ENCODE results near the gene TBC1D4.

The TBC1D4 gene

DNA sequence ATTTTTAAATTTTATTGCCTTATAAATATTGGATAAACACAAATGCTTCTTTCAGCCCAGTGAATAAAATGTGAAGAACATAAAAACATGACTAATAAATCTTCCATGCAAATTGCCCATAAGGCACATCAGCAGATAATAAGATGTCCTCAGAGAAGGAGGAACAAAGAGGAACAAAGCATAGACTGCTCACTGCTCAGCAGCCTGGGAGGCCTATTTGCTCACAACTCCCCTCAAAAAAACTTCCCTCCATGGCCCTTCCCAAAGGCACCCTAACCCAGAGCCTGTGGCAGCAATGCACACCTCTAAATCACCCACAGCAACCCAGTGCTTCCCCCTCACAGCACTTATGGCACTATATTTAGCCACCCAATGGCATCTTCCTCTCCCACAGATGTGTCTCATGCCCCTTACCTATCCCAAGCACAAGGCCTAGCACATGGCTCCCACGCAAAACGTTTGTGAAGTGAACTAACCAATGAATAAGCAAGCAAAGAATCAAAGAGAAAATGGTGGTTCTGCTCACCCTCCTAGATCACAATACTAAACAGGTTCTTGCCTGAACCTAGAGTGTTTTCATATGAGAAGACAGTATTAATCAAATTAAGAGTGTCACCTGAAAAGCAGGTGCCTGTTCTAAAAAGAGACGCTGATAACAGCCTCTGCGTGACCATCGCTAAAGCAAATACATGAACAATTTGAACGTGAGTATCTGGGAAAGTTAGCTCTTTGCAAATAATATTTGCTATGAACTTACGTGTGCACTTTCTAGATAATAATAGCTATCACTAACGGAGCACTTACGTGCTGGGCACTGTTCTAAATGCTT, 96.9 kb downstream of the TBC1D4 start:
- DNase-seq, result no peak

GRCh38 chr13:75383064-75383715, 98.8 kb downstream of the TBC1D4 start:
- DNase-seq, result no peak

DNA sequence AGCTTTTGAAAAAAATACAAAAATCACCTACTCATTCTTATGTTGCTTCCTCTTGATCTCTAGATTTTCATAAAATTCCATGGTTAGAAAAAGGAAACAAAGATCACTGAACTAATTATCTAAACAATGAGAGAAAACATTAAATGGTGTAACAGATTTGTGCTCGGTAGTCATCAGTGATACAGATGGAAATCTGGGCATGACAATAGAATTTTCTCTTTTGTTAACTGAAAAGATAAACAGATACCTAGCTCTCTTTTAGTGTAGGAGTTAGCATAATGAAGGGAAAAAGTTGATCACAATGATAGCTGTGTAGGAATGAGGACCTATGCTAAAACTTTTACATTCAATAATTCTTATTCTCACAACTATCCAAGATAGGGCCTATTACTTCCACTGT, 103.7 kb downstream of the TBC1D4 start:
- DNase-seq, result no peak

DNA sequence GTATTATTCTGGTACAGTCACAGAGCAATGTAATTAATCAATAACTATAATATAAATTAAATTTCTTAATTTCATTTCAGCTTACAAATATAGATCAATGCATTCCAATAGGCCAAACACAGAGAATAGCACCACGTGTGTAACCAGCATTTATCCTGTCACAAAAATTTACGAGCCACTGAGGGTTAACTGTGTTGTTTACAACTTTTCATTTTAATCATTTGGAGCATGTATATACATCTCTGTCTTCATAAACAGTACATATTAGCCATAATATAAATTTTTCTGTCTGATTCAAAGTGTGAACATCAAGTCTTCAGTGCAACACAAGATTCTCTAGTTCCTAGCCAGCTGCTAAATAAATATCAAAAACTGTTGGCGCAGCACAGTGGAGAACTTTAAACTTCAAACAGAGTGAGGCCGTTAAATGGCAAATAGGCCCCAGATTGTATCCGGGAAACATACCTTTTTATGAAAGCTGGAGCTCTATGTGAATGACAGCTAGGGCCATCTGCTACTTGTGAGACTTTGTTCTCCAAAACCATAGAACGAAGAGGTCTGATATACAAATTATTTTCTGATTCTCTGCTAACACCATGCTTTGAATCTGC, 105.1 kb downstream of the TBC1D4 start:
- no peak for DNase-seq

- DNase-seq, result no peak
Measured at GRCh38 chr13:75375329-75375728, 106.6 kb downstream of the TBC1D4 start.

DNA sequence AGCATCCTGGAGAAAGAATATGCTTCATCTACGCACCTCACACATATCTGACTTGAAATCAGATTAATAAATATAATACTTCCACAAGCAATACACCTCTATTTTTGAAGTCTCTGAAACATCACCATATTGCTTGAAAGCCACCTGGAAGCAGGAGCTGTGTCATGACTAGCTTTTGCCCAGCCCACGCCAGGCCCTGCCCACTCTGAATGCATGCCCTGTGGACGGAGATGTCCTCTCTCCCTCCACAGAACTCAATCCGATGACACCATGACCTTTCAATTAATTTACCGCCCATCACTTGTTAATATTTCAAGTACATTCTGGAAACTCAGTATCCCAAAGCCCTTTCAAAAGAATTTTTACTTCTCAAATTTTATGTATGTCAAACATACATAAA, 108.0 kb downstream of the TBC1D4 start:
- no peak for DNase-seq

- DNase-seq, result no peak
Measured at GRCh38 chr13:75372923-75373841, 108.8 kb downstream of the TBC1D4 start.

DNA sequence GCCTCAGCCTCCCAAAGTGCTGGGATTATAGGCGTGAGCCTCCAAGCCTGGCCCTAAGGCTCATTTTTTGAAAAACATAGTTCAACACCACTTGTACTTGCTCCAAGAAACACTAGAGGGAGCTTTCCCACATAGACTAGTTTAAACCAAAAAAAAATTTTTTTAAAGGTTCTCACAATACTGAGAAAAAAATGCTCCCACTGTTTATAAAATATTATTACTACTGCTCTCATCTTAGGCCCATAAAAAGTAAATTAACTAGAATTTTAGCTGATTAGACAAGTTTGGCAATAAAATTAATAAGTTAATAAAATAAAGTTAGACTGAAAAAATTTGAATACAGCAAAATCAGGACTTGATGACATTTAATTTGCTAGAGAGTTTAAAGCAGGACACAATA, 109.5 kb downstream of the TBC1D4 start:
- DNase-seq, result no peak

DNA sequence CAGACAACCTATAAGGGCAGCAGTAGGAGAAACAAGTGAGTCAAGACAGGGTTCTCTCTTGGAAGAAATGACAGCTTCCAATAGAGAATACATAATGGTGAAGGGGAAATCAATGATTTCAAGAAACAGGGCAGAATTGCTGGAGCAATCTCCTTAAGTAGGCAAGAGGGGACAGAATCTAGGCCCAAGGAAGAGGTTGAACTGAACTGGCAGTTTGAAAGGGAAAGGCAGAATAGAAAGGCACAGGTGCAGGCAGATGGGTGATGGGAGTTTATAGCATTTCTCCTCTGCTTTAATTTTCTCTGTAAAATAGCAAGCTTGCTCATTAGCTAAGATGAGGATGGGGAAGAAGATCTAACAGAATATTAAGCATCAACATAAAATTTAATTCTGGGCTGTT, 110.8 kb downstream of the TBC1D4 start:
- DNase-seq, result no peak

DNA sequence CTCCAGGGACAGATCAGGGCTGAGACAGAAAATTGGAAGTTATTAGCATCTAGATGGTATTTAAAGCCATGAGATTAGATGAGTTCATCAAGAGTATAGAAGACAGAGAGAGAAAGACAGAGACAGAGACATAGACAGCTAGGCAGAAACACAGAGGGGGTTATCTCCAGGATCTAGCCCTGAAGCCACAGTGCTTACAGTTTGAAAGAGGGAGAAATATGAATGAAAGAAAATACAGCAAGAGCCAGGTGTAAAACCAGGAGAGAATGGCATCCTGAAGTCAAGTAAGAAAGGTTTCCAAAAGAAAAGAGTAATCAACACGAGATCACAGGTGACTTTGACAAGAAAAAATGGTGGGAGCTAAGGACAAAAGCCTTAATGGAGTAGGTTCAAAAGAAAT, 111.2 kb downstream of the TBC1D4 start:
- DNase-seq, result no peak

DNA sequence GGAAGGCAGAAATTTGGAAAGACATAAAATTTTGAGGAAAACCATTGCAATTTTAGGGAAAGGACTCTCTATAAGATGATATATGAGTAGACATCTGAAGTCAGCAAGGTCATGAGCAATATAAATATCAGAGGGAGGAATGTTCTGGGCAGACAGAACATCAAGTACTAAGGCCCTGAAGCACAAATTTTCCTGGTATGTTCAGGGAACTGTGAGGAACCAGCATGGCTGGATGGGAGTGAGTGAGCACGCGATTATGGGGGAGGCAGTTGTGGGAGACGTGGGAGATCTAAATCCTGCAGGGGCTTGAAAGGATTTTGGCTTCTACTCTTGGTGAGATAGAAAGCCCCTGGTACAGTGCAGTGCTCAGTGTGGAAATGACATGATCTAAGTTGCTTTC, 112.0 kb downstream of the TBC1D4 start:
- DNase-seq, result no peak

DNA sequence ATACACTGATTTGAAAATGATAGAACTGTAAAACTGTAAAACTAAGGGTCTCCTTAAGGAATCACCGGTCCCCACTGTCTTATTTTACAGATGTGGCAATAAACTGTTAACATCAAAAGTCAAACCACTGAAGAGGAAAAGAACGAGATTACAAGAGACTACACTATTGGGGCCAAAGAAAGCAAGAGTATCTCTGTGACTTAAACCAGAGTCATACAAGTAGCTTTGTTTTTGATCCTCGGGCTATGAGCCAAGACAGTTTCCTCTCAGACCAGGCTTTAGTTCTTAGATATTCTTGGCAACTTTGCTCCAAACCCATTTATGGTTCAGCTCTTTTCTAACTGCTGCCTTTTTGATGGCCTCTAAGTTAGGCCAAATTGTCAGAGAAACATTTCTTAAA, 113.8 kb downstream of the TBC1D4 start:
- no peak for DNase-seq

DNA sequence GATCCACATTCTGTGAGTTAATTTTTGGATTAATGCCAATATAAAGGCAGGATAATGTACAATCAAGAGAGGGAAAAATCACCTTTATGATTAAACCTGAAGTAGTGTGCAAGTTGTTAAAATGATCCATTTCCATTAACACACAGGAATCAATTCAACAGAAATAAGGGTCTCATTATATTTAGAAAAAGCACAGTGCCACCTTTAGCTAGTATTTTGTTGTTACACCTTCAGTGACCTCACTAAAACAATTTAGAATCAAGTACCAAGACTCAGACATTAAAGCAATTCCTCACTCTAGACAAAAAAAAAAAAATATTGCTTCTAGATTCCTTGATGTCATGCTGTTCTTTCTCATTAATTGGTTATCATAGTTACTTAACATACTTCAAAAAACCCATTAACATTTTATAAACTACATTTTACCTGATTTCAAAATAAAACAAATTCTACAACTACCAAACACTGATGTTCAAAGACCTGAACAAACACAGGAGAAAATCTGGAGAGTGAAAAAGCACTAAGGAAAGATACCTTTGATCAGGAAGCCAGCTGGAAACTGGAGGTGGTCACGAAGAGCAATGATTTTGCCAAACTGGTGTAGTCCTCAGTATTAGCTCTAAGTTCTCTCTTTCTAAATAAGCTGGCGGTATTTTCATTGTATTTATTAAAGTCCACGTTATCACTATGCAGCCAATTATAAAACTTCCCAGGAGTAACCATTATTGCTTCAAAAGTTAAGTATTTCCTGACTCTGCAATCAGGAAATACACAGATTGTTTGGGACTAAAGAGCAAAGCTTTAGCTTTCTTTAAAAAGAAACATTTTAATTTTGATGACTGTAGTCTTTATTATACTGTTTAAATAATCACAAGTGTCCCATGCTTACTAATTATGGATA, 115.3 kb downstream of the TBC1D4 start:
- DNase-seq, result no peak

DNA sequence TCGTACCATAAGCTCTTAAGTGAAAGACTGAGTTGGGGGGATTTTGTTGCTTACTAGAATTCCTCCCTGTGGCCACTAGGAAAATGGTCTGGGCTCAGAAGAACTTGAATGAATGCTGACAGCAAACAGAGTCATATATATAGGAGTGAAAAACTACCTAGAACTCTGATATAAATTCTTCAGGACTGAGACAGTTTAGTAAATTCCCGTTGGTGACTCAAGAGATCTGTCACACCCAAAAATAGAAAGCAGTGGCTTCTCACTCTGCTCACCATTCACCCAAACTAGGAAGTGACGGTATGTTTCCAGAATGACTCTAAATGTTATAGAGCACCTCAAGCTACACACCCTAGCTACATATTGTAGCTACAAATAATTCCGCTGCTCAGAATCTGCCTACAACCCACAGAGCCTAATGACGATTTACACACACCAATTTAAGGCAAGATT, 116.2 kb downstream of the TBC1D4 start:
- DNase-seq, result no peak

DNA sequence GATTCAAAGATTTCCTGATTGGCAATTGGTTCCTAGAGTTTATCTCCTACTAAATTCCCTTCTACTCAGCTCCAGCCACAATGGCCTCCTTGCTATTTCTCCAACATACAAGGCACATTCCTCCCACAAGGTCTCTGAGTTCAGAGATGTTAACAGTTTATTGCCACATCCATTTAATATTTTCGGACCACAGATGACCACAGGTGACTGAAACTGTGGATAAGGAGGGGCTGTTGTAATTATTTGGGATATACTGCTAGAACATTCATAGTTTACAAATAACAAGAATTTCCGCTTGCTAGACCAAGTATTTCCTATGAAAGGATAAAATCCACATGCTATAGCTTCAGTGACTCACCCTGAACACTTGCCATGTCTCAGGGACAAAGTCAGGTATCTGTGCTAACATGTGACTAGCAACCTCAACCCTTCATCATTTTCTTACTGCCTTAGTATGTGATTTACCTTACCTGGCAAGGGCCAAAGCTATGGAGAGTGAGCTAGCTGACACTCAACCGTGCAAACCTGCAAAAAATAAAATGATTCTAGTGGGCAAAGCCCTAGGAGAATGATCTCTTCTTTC, 117.7 kb downstream of the TBC1D4 start:
- no peak for DNase-seq

GRCh38 chr13:75363371-75363770, 118.6 kb downstream of the TBC1D4 start:
- DNase-seq, result no peak

DNA sequence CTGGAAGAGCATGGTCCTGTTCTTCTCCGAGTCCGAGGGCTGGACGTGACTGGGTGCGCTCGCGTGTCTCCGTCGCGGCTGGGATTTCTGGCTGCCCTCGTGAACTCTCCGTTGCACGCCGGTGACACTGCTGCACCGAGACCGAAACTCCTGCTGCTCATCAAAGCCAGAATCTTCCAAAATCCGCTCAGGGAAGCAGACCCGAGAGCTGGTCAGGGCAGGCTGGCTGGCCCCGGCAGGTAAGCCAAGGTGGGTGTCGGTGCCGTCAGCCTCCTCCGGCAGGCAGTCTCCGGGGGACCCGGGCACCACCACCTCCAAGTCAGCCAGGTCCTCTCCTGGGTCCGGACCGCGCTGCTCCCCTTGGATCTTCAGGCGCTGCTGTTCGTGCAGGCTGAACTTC, 119.9 kb downstream of the TBC1D4 start:
- DNase-seq, result no peak

GRCh38 chr13:75360170-75360569, 121.8 kb downstream of the TBC1D4 start:
- DNase-seq, result no peak

GRCh38 chr13:75359266-75359665, 122.7 kb downstream of the TBC1D4 start:
- no peak for DNase-seq

- DNase-seq, result peak in 1 of 2 experiments; percentile 21
Measured at GRCh38 chr13:75357576-75358289, 124.2 kb downstream of the TBC1D4 start.

DNA sequence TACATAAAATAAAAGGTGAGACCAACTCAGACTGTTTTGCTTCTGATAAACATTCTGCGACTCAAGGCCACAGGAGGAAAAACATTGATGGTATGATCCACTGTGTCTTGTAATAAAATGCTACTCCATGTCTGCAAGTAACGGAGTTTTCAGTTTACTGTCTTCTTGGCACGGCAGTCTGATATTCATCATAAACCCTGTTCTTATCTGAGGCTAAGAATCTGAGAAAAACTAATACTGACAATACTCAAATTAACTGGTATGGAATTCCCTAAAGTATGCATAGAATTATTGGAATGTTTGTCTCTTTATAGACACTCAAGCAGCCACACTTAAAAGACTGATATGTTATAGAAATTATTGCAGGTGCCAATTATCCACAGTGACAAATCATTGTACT, 125.5 kb downstream of the TBC1D4 start:
- DNase-seq, result no peak

Measured in cerebellar nuclear complex (tissue), 1 donor.